ENCODE measurements around the gene DPF3. TPM values are rescaled to one million over a fixed set of nuclear protein-coding genes. Genes with fewer than 3 reads are reported as not detected.
A peak's percentile ranks its signal among the peaks of the same experiment; 100 is the strongest.

DPF3 gene
- total RNA-seq, 2 experiments from 2014 or later: 10.3 to 10.7 TPM

GRCh38 chr14:72788972-72789728, 104.8 kb downstream of the DPF3 start:
- POLR2A ChIA-PET: no interaction called here
- peaks cover 27% of the 10 kb centered on the region for H3K4me1 Mint-ChIP-seq (ENCODE audit: low read depth)
- H3K4me3 Mint-ChIP-seq: no peak overlapping the region
- peaks cover 2% of the 10 kb centered on the region for H3K27me3 Mint-ChIP-seq (ENCODE audit: low read depth)
- H3K9me3 Mint-ChIP-seq (ENCODE audit: insufficient read depth): no peaks in the 10 kb centered on the region
- no peak for DNase-seq
- ATAC-seq: no peak
- H3K27ac Mint-ChIP-seq: no peak overlapping the region
- no peaks in the 10 kb centered on the region for H3K36me3 Mint-ChIP-seq (ENCODE audit: low read depth)
- CTCF ChIA-PET: no interaction called here

- no peak overlapping the region for H3K4me3 Mint-ChIP-seq
- peaks cover 2% of the 10 kb centered on the region for H3K27me3 Mint-ChIP-seq (ENCODE audit: low read depth)
- POLR2A ChIA-PET: interaction anchor here (0.6 kb wide), 1 partner anchor 194 kb away, joined by 4 read pairs; no protein-coding TSS in a partner anchor
- CTCF ChIA-PET: no interaction called here
- H3K9me3 Mint-ChIP-seq (ENCODE audit: insufficient read depth): no peaks in the 10 kb centered on the region
- ATAC-seq: no peak
- H3K27ac Mint-ChIP-seq: no peak overlapping the region
- H3K36me3 Mint-ChIP-seq (ENCODE audit: low read depth): no peaks in the 10 kb centered on the region
- DNase-seq: no peak
- peaks cover 27% of the 10 kb centered on the region for H3K4me1 Mint-ChIP-seq (ENCODE audit: low read depth)
Measured at GRCh38 chr14:72788255-72788654, 105.6 kb downstream of the DPF3 start.

- Mint-ChIP-seq H3K4me1 (ENCODE audit: low read depth) (peaks cover 27% of the 10 kb centered on the region), H3K27me3 (ENCODE audit: low read depth) (peaks cover 3% of the 10 kb centered on the region), H3K27ac (no peak overlapping the region), H3K4me3 (no peak overlapping the region), H3K9me3 (ENCODE audit: insufficient read depth) (no peaks in the 10 kb centered on the region), H3K36me3 (ENCODE audit: low read depth) (no peaks in the 10 kb centered on the region)
- ChIA-PET POLR2A (interaction anchor here (0.6 kb wide), 1 partner anchor 194 kb away, joined by 4 read pairs; no protein-coding TSS in a partner anchor), CTCF (no interaction called here)
- ATAC-seq (no peak), DNase-seq (no peak)
Measured at GRCh38 chr14:72787841-72788240, 106.1 kb downstream of the DPF3 start.

GRCh38 chr14:72786378-72787350, 107.2 kb downstream of the DPF3 start:
- Mint-ChIP-seq H3K27ac (no peak overlapping the region), H3K4me1 (ENCODE audit: low read depth) (peaks cover 27% of the 10 kb centered on the region), H3K4me3 (no peak overlapping the region), H3K9me3 (ENCODE audit: insufficient read depth) (no peaks in the 10 kb centered on the region), H3K27me3 (ENCODE audit: low read depth) (peaks cover 5% of the 10 kb centered on the region), H3K36me3 (ENCODE audit: low read depth) (no peaks in the 10 kb centered on the region)
- ChIA-PET CTCF (no interaction called here), POLR2A (no interaction called here)
- ATAC-seq (no peak), DNase-seq (peak; percentile 9)

- POLR2A ChIA-PET: no interaction called here
- Mint-ChIP-seq H3K4me1 (ENCODE audit: low read depth) (peaks cover 15% of the 10 kb centered on the region), H3K9me3 (ENCODE audit: insufficient read depth) (no peaks in the 10 kb centered on the region), H3K27me3 (ENCODE audit: low read depth) (peaks cover 8% of the 10 kb centered on the region), H3K27ac (no peak overlapping the region), H3K36me3 (ENCODE audit: low read depth) (peaks cover 2% of the 10 kb centered on the region), H3K4me3 (no peak overlapping the region)
- DNase-seq: no peak
- CTCF ChIA-PET: no interaction called here
- ATAC-seq: no peak
Measured at GRCh38 chr14:72783741-72784140, 110.2 kb downstream of the DPF3 start.

GRCh38 chr14:72782817-72783216, 111.1 kb downstream of the DPF3 start:
- no peak overlapping the region for H3K27ac Mint-ChIP-seq
- H3K9me3 Mint-ChIP-seq (ENCODE audit: insufficient read depth): peaks cover 3% of the 10 kb centered on the region
- H3K36me3 Mint-ChIP-seq (ENCODE audit: low read depth): peaks cover 5% of the 10 kb centered on the region
- H3K4me3 Mint-ChIP-seq: no peak overlapping the region
- no peak for ATAC-seq
- POLR2A ChIA-PET: no interaction called here
- peaks cover 9% of the 10 kb centered on the region for H3K4me1 Mint-ChIP-seq (ENCODE audit: low read depth)
- CTCF ChIA-PET: no interaction called here
- H3K27me3 Mint-ChIP-seq (ENCODE audit: low read depth): peaks cover 8% of the 10 kb centered on the region
- no peak for DNase-seq

GRCh38 chr14:72781561-72782508, 112.1 kb downstream of the DPF3 start:
- H3K4me3 Mint-ChIP-seq: no peak overlapping the region
- ChIA-PET POLR2A (no interaction called here), CTCF (no interaction called here)
- no peak for ATAC-seq
- peaks cover 5% of the 10 kb centered on the region for H3K27me3 Mint-ChIP-seq (ENCODE audit: low read depth)
- no peak overlapping the region for H3K27ac Mint-ChIP-seq
- peaks cover 7% of the 10 kb centered on the region for H3K9me3 Mint-ChIP-seq (ENCODE audit: insufficient read depth)
- H3K4me1 Mint-ChIP-seq (ENCODE audit: low read depth): peaks cover 11% of the 10 kb centered on the region
- DNase-seq: no peak
- peaks cover 13% of the 10 kb centered on the region for H3K36me3 Mint-ChIP-seq (ENCODE audit: low read depth)

GRCh38 chr14:72780751-72781150, 113.2 kb downstream of the DPF3 start:
- peaks cover 5% of the 10 kb centered on the region for H3K27me3 Mint-ChIP-seq (ENCODE audit: low read depth)
- CTCF ChIA-PET: interaction anchor here (0.8 kb wide), 1 partner anchor 13 kb away, joined by 3 read pairs; no protein-coding TSS in a partner anchor
- no peak overlapping the region for H3K27ac Mint-ChIP-seq
- H3K9me3 Mint-ChIP-seq (ENCODE audit: insufficient read depth): peaks cover 7% of the 10 kb centered on the region
- H3K4me1 Mint-ChIP-seq (ENCODE audit: low read depth): peaks cover 12% of the 10 kb centered on the region
- H3K36me3 Mint-ChIP-seq (ENCODE audit: low read depth): peaks cover 13% of the 10 kb centered on the region
- ATAC-seq (no peak), DNase-seq (no peak)
- no peak overlapping the region for H3K4me3 Mint-ChIP-seq
- POLR2A ChIA-PET: no interaction called here

- ATAC-seq: no peak
- POLR2A ChIA-PET: no interaction called here
- peaks cover 7% of the 10 kb centered on the region for H3K27me3 Mint-ChIP-seq (ENCODE audit: low read depth)
Measured at GRCh38 chr14:72779679-72780078, 114.2 kb downstream of the DPF3 start.

GRCh38 chr14:72777636-72778035, 116.3 kb downstream of the DPF3 start:
- Mint-ChIP-seq H3K27me3 (ENCODE audit: low read depth) (peaks cover 5% of the 10 kb centered on the region), H3K4me3 (no peak overlapping the region), H3K9me3 (ENCODE audit: insufficient read depth) (peaks cover 7% of the 10 kb centered on the region), H3K36me3 (ENCODE audit: low read depth) (peaks cover 13% of the 10 kb centered on the region), H3K4me1 (ENCODE audit: low read depth) (peaks cover 11% of the 10 kb centered on the region), H3K27ac (no peak overlapping the region)
- no peak for DNase-seq
- ChIA-PET POLR2A (no interaction called here), CTCF (no interaction called here)
- ATAC-seq: no peak

More at GRCh38 chr14:72779679-72780078, 114.2 kb downstream of the DPF3 start:
- peaks cover 7% of the 10 kb centered on the region for H3K9me3 Mint-ChIP-seq (ENCODE audit: insufficient read depth)
- no peak for DNase-seq
- H3K4me3 Mint-ChIP-seq: no peak overlapping the region
- no peak overlapping the region for H3K27ac Mint-ChIP-seq
- peaks cover 7% of the 10 kb centered on the region for H3K4me1 Mint-ChIP-seq (ENCODE audit: low read depth)
- H3K36me3 Mint-ChIP-seq (ENCODE audit: low read depth): peaks cover 13% of the 10 kb centered on the region
- CTCF ChIA-PET: no interaction called here

- Mint-ChIP-seq H3K27ac (no peak overlapping the region), H3K36me3 (ENCODE audit: low read depth) (peaks cover 13% of the 10 kb centered on the region), H3K9me3 (ENCODE audit: insufficient read depth) (peaks cover 7% of the 10 kb centered on the region), H3K4me1 (ENCODE audit: low read depth) (peaks cover 11% of the 10 kb centered on the region), H3K4me3 (no peak overlapping the region), H3K27me3 (ENCODE audit: low read depth) (peaks cover 5% of the 10 kb centered on the region)
- DNase-seq: no peak
- POLR2A ChIA-PET: interaction anchor here (0.6 kb wide), 1 partner anchor 241 kb away, joined by 3 read pairs; no protein-coding TSS in a partner anchor
- CTCF ChIA-PET: no interaction called here
- no peak for ATAC-seq
Measured at GRCh38 chr14:72776701-72777261, 117.1 kb downstream of the DPF3 start.

Data from activated CD8-positive, alpha-beta T cell treated with anti-CD3 and anti-CD28 coated beads, Interleukin-2, amount 10 ng/mL, durations not matched to agents 7 days and 5 days (primary cell).